ENCODE results near the gene TIMMDC1.
A peak's percentile ranks its signal among the peaks of the same experiment; 100 is the strongest.

Gene TIMMDC1

DNA sequence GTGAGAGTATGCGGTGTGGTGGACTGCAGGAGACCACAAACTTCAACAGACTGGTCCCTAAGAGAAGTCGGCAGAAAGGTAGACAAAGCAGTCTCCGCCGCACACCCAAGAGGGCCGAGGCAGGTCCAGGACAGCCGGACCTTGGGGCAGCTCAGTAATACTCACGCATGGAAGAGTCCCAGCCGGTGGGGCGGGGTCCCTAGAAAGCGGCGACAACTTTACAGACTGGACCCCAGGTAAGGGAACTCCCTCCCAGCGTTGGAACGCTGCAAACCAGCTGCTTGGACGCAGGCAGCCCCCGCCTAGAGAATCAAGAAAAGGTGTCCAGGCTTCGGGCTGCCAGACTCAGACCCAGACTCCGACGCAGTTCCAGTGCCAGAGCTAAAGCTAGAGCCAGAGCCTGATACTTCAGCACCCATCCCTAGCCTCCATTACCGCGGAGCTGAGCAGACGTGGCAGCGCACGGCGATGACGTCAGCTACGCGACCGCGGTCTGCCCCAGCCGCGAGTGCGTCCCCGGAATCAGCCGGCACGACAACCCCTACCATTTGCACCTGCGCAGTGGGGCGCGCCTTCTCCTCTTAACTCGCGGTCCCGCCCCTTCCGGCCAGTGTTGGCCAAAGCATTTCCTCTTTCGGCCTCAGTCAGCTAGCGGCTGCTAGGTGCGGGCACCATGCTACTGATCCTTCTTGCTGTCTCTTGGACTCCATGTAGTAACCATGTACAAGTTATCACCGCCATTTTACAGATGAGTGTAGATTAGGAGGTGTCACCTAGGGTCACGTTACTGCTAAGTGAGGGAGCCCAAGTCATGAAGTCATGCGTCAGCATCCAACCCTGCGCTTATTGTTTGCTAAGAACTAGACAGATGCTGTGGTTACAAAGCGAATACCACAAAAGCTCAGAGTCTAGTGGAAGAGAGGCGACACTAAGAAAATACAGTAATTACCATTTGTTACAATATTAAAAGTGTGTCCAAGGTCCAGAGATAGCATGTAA is 34.9 kb upstream of the TIMMDC1 start, which contains the start of gene TMEM39A:
Gene TMEM39A (minus strand): TSS at position 445 of the 999 bp plus-strand sequence. CDS start 1,541 bp downstream, outside the sequence.
- Histone ChIP-seq H3K4me3 (ENCODE audit: low read depth, low read length) (peak within 1 kb of the TSS; percentile 94), H4K12ac (ENCODE audit: low read depth, low read length) (peak within 1 kb of the TSS; percentile 67), H3K79me1 (ENCODE audit: low read length) (peaks cover 6% of the 10 kb centered on the region), H2BK120ac (ENCODE audit: insufficient read depth, low read length, poor library complexity) (peak within 1 kb of the TSS; percentile 65), H3K79me2 (ENCODE audit: control insufficient read depth, insufficient read depth, low read length, poor library complexity) (peaks cover 6% of the 10 kb centered on the region), H3K4me1 (ENCODE audit: control insufficient read depth in 1 of 2, insufficient read depth in 2 of 2, low read length in 2 of 2) (peaks cover 2 to 4% of the 10 kb centered on the region in 2 experiments), H3K14ac (ENCODE audit: low read length) (peak within 1 kb of the TSS; percentile 88), H3K9me3 (ENCODE audit: insufficient read depth, low read depth, low read length) (no peaks in the 10 kb centered on the region), H3K4me2 (ENCODE audit: low read length) (peak within 1 kb of the TSS; percentile 90), H2BK12ac (ENCODE audit: low read length) (no peak within 1 kb of the TSS), H3K27me3 (ENCODE audit: insufficient read depth, low read length) (no peaks in the 10 kb centered on the region), H4K91ac (ENCODE audit: low read depth, low read length) (peak within 1 kb of the TSS; percentile 78), H3K27ac (ENCODE audit: low read depth, low read length) (peak within 1 kb of the TSS; percentile 30), H4K8ac (ENCODE audit: low read depth, low read length) (peak within 1 kb of the TSS; percentile 90), H3K36me3 (ENCODE audit: control insufficient read depth in 1 of 2, insufficient read depth in 2 of 2, low read length in 2 of 2) (peaks cover 4 to 9% of the 10 kb centered on the region in 2 experiments), H2BK5ac (ENCODE audit: low read depth, low read length, poor library complexity) (peak within 1 kb of the TSS; percentile 71), H2AK5ac (ENCODE audit: low read length) (peak within 1 kb of the TSS; percentile 70), H3K9ac (ENCODE audit: low read length) (peak within 1 kb of the TSS; percentile 98), H3K23ac (ENCODE audit: low read length) (no peak within 1 kb of the TSS), H3K4ac (ENCODE audit: low read depth, low read length) (peak within 1 kb of the TSS; percentile 76), H3K18ac (ENCODE audit: low read length) (peak within 1 kb of the TSS; percentile 74), H2AFZ (ENCODE audit: insufficient read depth, low read length, poor library complexity) (peak within 1 kb of the TSS; percentile 80)
- WGBS (ENCODE audit: extremely low coverage, insufficient coverage, insufficient read length): no CpG with 5 or more reads among the region's 51 CpGs
- DNase-seq: peak; percentile 100

DNA sequence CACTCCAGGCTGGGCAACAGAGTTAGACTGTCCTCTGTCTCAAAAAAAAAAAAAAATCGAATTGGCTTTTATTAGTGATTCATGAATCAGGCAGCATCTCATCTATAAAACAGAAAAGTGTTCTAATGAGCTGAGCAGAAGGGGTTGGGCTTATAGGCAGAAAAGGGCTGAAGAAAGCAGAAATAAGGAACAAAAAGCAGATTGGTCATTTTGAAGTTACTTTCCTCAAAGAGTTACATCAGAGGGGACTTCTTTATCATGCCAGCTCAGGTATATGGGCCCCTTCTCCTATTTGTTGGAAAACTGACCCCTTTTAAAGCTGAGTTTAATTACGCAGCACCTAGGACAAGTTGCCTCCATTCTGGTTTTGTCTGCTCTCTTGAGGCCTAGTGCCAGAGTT is 30.3 kb upstream of the TIMMDC1 start:
- no peak overlapping the region for H3K23ac ChIP-seq (ENCODE audit: low read length)
- peaks cover 4 to 7% of the 10 kb centered on the region in 2 experiments for H3K4me1 ChIP-seq (ENCODE audit: control insufficient read depth in 1 of 2, insufficient read depth in 2 of 2, low read length in 2 of 2)
- H3K9me3 ChIP-seq (ENCODE audit: insufficient read depth, low read depth, low read length): no peaks in the 10 kb centered on the region
- no CpG with 5 or more reads among the region's 2 CpGs for WGBS (ENCODE audit: extremely low coverage, insufficient coverage, insufficient read length)
- H3K27ac ChIP-seq (ENCODE audit: low read depth, low read length): no peak overlapping the region
- no peak overlapping the region for H4K12ac ChIP-seq (ENCODE audit: low read depth, low read length)
- no peak overlapping the region for H2AK5ac ChIP-seq (ENCODE audit: low read length)
- H3K79me1 ChIP-seq (ENCODE audit: low read length): peaks cover 11% of the 10 kb centered on the region
- H3K36me3 ChIP-seq (ENCODE audit: control insufficient read depth in 1 of 2, insufficient read depth in 2 of 2, low read length in 2 of 2): peaks cover 0 to 3% of the 10 kb centered on the region in 2 experiments
- H2BK5ac ChIP-seq (ENCODE audit: low read depth, low read length, poor library complexity): no peak overlapping the region
- peak overlapping the region; percentile 83 for H3K4me2 ChIP-seq (ENCODE audit: low read length)
- no peak overlapping the region for H4K91ac ChIP-seq (ENCODE audit: low read depth, low read length)
- no peak overlapping the region for H3K4ac ChIP-seq (ENCODE audit: low read depth, low read length)
- no peak for DNase-seq
- peaks cover 7% of the 10 kb centered on the region for H3K79me2 ChIP-seq (ENCODE audit: control insufficient read depth, insufficient read depth, low read length, poor library complexity)
- no peak overlapping the region for H3K14ac ChIP-seq (ENCODE audit: low read length)
- no peak overlapping the region for H3K4me3 ChIP-seq (ENCODE audit: low read depth, low read length)
- H3K9ac ChIP-seq (ENCODE audit: low read length): no peak overlapping the region
- no peaks in the 10 kb centered on the region for H3K27me3 ChIP-seq (ENCODE audit: insufficient read depth, low read length)
- H3K18ac ChIP-seq (ENCODE audit: low read length): no peak overlapping the region
- no peak overlapping the region for H2BK12ac ChIP-seq (ENCODE audit: low read length)
- H2BK120ac ChIP-seq (ENCODE audit: insufficient read depth, low read length, poor library complexity): peak overlapping the region; percentile 19
- peak overlapping the region; percentile 84 for H4K8ac ChIP-seq (ENCODE audit: low read depth, low read length)
- H2AFZ ChIP-seq (ENCODE audit: insufficient read depth, low read length, poor library complexity): no peak overlapping the region

DNA sequence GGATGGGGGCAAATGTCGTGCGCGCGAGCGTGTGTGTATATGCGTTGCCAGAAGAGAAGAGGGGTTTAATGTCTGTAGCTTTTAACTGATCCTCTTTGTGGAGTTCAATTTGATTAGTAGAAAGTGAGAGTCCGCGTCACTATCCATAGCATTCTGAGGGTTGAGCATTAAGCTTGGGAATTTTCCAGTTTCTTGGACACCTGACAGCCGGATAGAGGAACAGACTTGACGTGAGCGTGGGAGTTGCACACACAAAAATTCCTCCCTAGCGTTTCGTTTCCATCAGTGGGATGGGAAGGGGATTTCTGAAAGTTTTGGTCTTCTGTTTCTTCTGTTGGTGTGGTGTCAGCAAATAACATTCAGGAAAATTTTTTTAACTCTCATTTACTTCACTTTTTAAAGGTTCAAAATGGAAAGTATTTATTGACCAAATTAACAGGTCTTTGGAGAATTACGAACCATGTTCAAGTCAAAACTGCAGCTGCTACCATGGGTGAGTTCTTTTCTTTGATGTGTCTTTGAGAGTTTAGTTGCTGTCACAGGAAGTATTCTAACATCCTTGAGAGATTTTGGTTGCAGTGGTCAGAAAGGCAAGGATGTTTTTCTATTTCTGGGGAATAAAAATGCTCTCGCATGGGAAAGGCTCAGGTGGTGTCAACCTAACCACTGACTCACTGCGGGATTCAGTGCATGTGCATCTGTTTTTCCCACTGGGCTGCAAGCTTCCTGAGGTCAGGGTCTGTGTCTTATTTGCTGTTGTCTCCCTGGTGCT is 28.7 kb upstream of the TIMMDC1 start:
- Histone ChIP-seq H3K18ac (ENCODE audit: low read length) (peak overlapping the region; percentile 76), H4K12ac (ENCODE audit: low read depth, low read length) (no peak overlapping the region), H3K36me3 (ENCODE audit: control insufficient read depth in 1 of 2, insufficient read depth in 2 of 2, low read length in 2 of 2) (peaks cover 1 to 3% of the 10 kb centered on the region in 2 experiments), H2BK120ac (ENCODE audit: insufficient read depth, low read length, poor library complexity) (peak overlapping the region; percentile 82), H3K14ac (ENCODE audit: low read length) (peak overlapping the region; percentile 91), H3K4me1 (ENCODE audit: control insufficient read depth in 1 of 2, insufficient read depth in 2 of 2, low read length in 2 of 2) (peaks cover 4 to 5% of the 10 kb centered on the region in 2 experiments), H3K9me3 (ENCODE audit: insufficient read depth, low read depth, low read length) (no peaks in the 10 kb centered on the region), H3K79me1 (ENCODE audit: low read length) (peaks cover 8% of the 10 kb centered on the region), H2BK12ac (ENCODE audit: low read length) (no peak overlapping the region), H3K27ac (ENCODE audit: low read depth, low read length) (no peak overlapping the region), H3K9ac (ENCODE audit: low read length) (peak overlapping the region; percentile 50), H2AFZ (ENCODE audit: insufficient read depth, low read length, poor library complexity) (peak overlapping the region; percentile 99), H3K4me2 (ENCODE audit: low read length) (peak overlapping the region; percentile 91), H2BK5ac (ENCODE audit: low read depth, low read length, poor library complexity) (peak overlapping the region; percentile 41), H2AK5ac (ENCODE audit: low read length) (no peak overlapping the region), H4K8ac (ENCODE audit: low read depth, low read length) (peak overlapping the region; percentile 89), H4K91ac (ENCODE audit: low read depth, low read length) (peak overlapping the region; percentile 85), H3K4ac (ENCODE audit: low read depth, low read length) (peak overlapping the region; percentile 60), H3K79me2 (ENCODE audit: control insufficient read depth, insufficient read depth, low read length, poor library complexity) (peaks cover 4% of the 10 kb centered on the region), H3K23ac (ENCODE audit: low read length) (no peak overlapping the region), H3K27me3 (ENCODE audit: insufficient read depth, low read length) (no peaks in the 10 kb centered on the region), H3K4me3 (ENCODE audit: low read depth, low read length) (peak overlapping the region; percentile 88)
- WGBS (ENCODE audit: extremely low coverage, insufficient coverage, insufficient read length): no CpG with 5 or more reads among the region's 16 CpGs
- no peak for DNase-seq

DNA sequence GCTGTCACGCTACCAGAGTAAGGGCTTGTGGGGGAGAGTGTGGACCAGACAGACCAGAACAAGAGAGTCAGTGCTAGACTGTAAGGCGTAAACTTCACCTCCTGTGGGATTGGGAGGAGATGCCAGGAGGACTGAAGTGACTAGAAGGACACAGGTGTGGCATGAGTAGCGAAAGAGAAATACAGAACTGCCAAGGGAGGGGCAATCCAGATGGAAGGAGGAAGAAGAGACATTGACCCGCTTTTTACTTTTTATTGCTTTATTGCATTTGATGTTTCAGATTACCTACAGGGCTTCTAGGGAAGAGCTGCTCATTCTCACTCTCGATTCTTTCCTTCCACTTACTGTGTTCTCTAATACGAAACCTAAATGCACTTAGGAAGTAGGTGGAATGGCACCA is 27.5 kb upstream of the TIMMDC1 start:
- H4K12ac ChIP-seq (ENCODE audit: low read depth, low read length): no peak overlapping the region
- no peak overlapping the region for H2AFZ ChIP-seq (ENCODE audit: insufficient read depth, low read length, poor library complexity)
- H3K27me3 ChIP-seq (ENCODE audit: insufficient read depth, low read length): no peaks in the 10 kb centered on the region
- H3K79me2 ChIP-seq (ENCODE audit: control insufficient read depth, insufficient read depth, low read length, poor library complexity): peaks cover 4% of the 10 kb centered on the region
- no peak overlapping the region for H4K91ac ChIP-seq (ENCODE audit: low read depth, low read length)
- no peak overlapping the region for H2AK5ac ChIP-seq (ENCODE audit: low read length)
- H2BK5ac ChIP-seq (ENCODE audit: low read depth, low read length, poor library complexity): no peak overlapping the region
- no peak overlapping the region for H2BK120ac ChIP-seq (ENCODE audit: insufficient read depth, low read length, poor library complexity)
- H3K79me1 ChIP-seq (ENCODE audit: low read length): peaks cover 8% of the 10 kb centered on the region
- H4K8ac ChIP-seq (ENCODE audit: low read depth, low read length): no peak overlapping the region
- WGBS (ENCODE audit: extremely low coverage, insufficient coverage, insufficient read length): no CpG with 5 or more reads among the region's 6 CpGs
- no peak overlapping the region for H3K9ac ChIP-seq (ENCODE audit: low read length)
- no peak for DNase-seq
- H3K4me3 ChIP-seq (ENCODE audit: low read depth, low read length): no peak overlapping the region
- no peak overlapping the region for H3K27ac ChIP-seq (ENCODE audit: low read depth, low read length)
- H3K4me2 ChIP-seq (ENCODE audit: low read length): no peak overlapping the region
- no peak overlapping the region for H2BK12ac ChIP-seq (ENCODE audit: low read length)
- no peak overlapping the region for H3K4ac ChIP-seq (ENCODE audit: low read depth, low read length)
- no peak overlapping the region for H3K23ac ChIP-seq (ENCODE audit: low read length)
- H3K36me3 ChIP-seq (ENCODE audit: control insufficient read depth in 1 of 2, insufficient read depth in 2 of 2, low read length in 2 of 2): peaks cover 3% of the 10 kb centered on the region in 2 experiments
- peaks cover 4 to 5% of the 10 kb centered on the region in 2 experiments for H3K4me1 ChIP-seq (ENCODE audit: control insufficient read depth in 1 of 2, insufficient read depth in 2 of 2, low read length in 2 of 2)
- no peak overlapping the region for H3K18ac ChIP-seq (ENCODE audit: low read length)
- no peaks in the 10 kb centered on the region for H3K9me3 ChIP-seq (ENCODE audit: insufficient read depth, low read depth, low read length)
- H3K14ac ChIP-seq (ENCODE audit: low read length): no peak overlapping the region
